GM18499 (cell line): Measurements from ENCODE around the gene KCNJ11.

Experiments used
- ATAC-seq: cut with Tn5 transposase; IDR thresholded peaks from one replicate; pipeline ENCODE4 v1.9.1; 2021; ENCODE audit warnings: moderate number of reproducible peaks; ENCODE audit not compliant: insufficient read depth, unreplicated experiment

KCNJ11 gene

DNA sequence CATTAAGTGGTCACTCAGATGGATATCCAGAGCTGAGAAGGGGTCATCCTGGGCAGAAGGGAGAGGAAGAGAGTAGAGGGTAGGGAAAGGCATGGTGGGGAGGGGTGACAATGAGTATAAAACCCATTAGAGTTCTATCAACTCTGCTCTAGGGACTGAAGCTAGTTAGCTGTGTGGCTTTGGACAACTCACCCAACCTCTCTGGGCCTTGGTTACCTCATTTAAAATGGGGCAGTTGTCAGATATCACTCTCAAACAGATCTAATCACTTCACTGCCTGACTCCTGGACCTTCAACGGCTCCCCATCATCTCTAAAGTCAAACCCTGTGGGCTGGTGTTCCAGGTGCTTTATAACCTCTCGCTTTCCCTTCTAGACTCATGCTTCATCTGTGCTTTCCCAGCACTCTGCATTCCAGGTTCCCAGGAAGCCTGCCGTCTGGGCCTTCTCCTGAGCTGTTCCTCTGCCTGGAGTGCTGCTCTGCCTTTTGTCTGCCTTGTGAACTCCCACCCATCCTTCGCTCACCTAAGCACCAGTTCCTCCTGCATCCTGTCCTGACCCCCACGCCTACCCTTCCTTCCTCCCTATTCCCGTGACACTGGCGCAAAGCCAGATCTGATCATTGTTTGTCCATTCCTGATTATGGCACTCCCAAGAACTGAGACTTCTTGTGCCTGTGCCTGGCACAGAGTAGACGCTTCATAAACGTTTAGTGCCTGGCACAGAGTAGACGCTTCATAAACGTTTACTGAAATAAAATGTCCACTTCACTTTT lies 22.3 kb upstream of the KCNJ11 start:
- no peak for ATAC-seq

GRCh38 chr11:17408641-17409040 lies 20.2 kb upstream of the KCNJ11 start:
- no peak for ATAC-seq

DNA sequence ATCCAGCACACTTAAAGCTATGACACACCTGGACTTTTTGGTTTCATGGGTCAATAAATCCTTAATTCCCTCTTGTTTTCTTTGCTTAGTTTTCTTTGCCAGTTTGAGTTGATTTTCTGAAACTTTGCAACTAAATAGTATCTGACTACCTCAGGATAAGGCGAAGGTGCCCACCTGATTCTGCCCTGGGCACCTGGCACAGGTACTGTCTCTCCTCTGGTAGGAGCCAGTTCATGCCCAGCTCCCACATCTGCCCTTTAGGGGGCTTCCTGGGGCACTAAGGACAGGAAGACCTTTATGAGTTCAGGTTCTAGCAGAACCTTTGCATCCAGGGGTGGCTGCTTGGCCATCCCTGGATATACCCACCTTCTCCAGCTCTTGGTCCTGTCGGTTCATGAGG lies 19.6 kb upstream of the KCNJ11 start:
- ATAC-seq = no peak

DNA sequence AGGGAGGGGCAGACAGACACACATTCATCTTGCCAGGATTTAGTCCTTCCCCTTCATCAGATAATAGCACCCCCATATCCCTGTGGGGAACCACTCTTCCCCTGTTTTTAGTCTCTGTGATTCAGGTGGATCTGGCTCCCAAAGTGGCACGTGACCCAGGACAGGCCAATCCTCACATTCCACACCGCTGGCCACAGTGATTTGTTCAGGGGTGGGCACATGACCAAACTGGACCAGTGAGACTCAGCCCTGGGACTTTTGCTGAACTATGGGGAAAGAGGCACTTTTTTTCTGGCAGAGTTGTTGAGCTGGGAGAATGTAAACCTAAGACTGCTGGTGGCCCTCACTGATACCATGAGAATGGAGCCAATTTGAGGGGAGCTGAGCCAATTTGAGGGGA lies 19.1 kb upstream of the KCNJ11 start:
- ATAC-seq = no peak

GRCh38 chr11:17406818-17407149 lies 18.3 kb upstream of the KCNJ11 start:
- ATAC-seq = no peak

DNA sequence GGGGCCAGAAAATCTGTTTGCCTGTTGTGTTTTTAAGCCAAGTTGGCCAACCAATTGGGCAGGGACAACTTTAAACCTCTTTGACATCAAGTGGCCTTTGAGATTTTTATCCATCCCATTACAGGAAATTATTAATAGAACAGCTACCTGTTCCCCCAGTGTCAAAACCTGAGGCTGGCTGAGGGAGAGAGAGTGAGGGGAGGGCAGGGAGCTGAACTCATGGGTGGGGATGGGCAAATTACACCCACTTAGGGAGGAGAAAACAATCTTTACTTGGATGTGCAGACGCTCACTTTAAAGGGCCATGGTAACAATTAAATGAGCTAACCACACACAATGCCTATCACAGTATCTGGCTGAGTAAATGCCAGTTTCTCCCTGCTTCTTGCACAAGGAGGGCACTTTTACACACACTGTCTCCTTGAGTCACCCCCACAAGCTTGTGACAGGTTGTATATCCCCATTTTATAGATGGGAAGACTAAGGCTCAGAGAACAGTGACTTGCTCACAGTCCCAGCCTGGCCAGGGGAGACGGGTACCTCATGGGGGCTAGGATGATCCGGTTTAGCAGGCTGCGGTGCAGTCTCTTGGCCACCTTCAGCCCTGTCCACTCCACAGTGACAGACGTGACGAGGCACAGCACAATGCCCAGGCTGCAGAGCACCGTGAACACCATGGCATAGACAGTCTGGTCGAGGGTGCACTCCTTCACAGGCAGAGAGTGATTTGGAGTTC lies 17.8 kb upstream of the KCNJ11 start:
- no peak for ATAC-seq

DNA sequence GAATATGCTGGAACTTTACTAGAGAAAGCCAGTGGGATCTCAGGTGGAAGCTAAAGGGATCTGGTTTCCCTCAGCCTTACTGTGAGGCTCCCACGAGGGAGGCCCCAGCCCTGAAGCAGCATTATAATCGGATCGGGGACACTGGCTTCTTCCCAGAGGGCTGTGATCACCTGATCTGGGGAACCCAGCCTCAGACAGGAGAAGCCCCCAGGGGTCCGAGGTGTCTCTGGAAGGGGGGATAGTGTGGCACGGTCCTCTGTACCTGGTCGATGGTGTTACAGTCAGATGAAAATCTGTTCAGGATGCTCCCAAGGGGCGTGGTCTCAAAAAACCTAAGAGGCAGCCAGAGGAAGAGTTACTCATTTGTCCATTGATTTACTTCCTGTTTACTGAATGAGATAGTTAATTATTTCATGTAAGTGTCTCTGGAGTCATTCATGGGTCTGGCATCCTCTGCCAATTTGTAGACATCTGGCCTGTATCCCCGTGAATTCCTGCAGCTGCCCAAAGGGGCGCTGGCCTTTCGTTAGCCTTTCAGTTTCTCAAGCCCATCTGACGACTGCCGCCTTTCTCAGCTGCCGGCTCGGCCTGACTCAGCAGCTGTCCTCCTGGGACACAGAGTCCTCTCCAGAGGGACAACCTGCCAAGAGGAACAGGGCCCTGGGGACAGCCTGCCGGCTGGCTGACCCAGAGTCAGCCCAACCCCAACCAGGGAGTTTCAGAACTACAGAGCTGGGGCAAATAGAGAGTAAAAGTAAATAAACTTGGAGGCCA lies 17.0 kb upstream of the KCNJ11 start:
- ATAC-seq = no peak

- no peak for ATAC-seq
Observed at GRCh38 chr11:17403980-17404759, 15.7 kb upstream of the KCNJ11 start.

DNA sequence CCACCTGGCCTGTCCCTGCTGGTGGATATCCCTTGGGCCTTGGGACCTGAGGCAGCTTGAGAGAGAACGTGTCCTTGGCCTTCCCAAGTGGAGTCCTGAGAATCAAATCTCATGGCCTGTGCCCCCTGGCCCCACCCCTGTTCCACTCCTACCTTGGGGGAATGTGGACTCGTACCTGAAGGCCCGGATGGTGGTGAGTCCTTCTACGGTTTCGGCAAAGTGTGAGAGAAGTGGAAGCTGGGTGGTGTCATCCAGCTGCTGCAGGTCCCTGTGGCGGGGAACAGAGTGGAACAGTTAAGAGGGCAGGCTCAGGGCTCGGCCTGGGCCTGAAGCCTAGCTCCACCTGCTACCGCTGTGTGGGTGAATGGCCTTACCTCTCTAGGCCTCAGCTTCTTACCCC lies 14.0 kb upstream of the KCNJ11 start:
- no peak for ATAC-seq

DNA sequence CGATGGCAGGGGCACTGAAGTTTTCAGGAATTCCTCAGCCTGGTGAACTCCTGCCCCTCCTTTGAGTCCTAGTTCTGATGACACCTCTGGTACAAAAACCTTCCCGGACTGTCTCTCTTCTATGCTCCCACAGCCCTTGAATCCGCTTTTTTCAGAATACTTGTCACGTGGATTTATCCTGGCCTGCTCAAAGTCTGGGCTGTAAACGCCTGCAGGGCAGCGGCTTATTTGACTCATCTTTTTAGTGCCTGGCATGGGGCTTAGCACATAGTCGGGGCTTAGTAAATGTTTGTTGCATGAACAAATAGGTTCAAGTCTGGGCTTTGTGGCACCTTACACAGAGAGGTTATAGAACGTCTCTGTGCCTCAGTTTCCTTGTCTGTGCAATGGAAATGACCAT lies 13.4 kb upstream of the KCNJ11 start:
- ATAC-seq = no peak

DNA sequence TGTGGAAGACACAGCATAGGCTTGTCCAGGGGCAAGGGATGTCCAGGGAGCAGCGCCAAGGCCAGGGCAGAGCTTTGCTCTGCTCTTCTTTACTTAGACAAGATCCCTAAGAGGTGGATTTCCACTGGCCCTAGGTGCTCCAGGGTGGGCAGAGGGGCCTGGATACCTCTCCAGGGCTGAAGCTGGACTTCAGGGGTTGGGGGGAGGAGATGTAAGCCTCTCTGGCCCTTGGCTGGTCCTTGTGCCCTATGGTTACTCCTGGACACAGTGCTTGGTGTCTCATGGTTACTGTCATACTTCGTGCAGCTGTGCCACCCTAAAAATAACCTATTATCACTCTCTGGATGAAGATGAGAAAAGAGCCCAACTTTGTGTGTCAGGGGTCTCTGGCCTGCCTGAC lies 12.9 kb upstream of the KCNJ11 start:
- ATAC-seq = no peak

DNA sequence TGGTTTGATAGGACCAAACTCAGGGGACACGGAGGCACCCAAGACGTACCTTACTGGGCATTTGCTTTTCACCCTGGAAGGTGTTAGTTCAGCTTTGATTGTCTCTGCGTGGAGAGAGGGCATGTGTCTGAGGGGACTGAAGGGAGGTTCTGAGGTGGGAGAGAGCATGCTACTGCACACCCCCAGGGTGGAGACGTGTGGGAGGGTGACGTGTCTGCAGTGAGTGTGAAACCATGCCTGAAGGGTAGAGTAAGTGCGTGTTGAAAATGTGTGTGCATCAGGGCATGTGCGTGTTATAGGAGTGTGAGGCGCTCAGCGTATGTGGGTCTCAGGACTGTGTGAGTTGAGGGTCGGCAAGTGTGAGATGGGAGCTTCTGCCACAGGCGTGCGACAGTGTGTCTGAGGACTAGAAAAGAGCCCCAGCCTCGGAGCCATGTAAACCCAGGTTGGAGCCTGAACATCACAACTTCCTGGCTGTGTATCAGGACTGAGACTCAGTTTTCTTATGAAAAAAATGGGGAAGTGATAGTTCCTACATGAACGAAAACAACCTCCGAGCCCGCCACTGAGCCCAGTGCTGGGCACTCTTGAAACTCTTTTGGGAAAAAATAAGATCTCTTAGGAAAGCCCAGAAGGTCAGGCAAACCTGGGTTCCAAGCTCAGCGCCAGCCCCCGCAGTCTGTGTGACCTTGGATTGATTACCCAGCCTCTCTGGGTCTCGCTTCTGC lies 11.8 kb upstream of the KCNJ11 start:
- ATAC-seq = peak; percentile 60

DNA sequence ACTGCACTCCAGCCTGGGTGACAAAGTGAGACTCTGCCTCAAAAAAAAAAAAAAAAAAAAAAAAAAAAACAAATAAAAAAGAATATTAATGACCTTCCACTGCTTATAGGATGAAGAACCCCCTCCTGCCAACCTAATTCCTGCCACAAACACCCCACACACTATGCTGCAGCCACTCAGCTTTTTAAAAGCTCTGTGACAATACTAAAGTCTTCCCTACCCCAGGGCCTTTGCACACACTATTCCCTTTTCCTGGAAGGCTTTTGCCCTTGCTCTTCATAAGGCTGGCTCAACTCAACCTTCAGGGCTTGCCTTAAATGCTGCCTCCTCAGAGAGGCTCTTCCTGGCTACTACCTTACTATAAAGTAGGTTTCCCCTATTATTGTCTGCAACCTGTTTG lies 10.8 kb upstream of the KCNJ11 start:
- no peak for ATAC-seq

DNA sequence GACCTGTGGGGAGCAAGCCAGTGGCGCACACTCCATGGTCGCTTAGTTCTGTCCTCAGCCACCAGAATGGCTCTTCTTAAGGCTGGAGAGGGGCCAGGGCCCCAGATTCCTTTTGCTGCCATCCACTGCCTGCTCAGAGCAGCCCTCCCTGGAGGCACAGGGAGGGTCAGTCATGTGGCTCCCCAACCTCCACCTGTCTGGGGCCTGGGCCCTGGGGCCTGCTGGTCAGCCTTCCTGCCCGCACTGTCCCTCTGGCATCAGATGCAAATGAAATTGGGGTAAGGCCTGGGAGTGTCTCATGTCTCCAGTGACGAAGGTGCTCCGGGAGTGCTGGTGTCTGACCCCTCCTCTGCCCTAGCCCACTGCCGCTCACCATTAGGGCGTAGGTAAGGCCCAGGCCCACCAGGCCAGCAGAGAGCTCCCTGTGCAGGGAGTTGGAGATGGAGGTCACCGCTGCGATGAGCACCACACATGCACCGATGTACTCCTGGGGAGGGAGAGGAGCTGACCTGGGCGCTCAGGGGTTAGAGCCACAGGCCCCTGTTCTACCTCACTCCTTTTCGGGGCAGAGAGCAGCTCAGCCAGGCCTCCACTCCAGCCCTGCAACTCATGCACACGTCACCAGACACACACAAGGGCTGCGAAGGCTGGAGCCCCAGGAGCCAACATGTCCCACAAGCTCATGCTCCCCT lies 9.0 kb upstream of the KCNJ11 start:
- no peak for ATAC-seq

- ATAC-seq = no peak
Observed at GRCh38 chr11:17396598-17397310, 8.3 kb upstream of the KCNJ11 start.

DNA sequence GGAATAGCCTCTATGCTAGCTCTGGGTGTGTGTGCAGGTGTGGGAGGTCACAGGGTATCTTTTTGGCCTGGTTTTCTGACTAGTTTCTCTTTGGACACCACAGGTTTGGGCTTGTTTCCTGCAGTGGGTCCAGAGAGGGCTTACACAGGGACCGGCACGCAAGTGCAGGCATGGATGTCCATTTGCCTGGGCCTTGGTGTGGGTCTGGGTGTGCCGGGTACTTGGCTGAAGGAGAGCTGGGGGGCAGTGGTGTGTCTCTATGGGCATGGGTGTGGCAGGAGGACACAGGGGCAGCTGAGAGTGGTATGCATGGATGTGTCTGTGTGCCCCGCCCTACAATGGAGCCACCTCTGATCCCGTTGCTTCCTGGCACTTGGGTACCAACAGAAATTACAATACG lies 7.5 kb upstream of the KCNJ11 start:
- no peak for ATAC-seq

DNA sequence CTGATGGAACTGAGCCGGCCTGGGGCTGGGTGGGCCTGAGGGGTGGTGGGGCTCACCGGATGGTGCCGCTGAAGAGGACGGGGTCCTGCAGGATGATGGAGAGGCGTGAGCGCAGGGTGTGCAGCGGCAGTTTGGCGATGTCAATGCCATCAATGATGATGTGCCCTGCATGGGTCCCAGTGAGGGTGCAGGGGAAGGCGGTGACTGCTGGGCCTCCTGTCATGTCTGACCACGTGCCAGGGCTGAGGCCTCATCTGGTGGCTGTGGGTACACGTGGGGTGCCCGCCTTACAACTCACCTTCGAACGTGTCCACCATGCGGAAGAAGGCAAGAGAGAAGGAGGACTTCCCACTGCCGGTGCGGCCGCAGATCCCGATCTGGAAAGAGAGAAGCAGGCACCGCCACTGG lies 7.1 kb upstream of the KCNJ11 start:
- ATAC-seq = no peak

DNA sequence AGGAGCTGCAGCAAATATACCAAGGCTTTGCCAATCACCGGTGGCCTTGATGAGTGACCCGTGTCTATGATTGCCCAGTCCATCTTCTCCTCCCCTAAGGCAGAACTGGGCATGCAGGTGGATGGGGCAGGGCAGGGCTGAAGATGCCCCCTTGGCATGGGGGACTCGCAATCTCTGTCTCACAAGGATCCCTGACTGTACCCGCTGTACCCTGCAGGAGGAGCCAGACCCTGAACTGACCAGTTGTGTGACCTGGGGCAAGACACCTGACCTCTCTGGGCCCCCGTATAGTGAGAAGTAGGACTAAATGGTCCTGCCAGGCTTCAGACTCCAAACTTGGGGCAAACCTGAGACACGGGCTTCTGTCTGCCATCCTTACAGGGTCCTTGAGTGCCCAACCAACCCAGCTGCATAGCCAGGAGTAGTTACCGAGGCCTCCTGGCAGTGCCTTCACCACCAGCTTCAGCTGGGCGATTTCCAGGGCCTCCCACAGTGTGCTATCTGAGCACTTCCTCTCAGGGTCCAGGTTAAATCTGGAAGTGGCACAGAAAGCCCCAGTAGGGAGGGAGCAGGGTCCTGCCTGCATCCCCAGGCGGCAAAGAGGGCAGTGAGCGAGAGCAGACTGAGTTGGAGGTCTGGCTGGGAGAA lies 6.4 kb upstream of the KCNJ11 start:
- no peak for ATAC-seq
